T47D (cell line): ENCODE measurements around the gene SCGB2A2.

Experiments used
- DNase-seq, 2 experiments: peaks; one replicate each; pipeline versions ENCODE4 v3.0.0 to v3.0.0-alpha.2; 2011 to 2012; ENCODE audit warnings: low read depth in 1 of 2, low spot score in 1 of 2
- JUND ChIP-seq: IDR thresholded peaks from 2 replicates; pipeline ENCODE4 v1.6.1; 2012; ENCODE audit warnings: low read depth
- in situ Hi-C: cut with HindIII; loops from 2 replicates; pipeline ENCODE4 v1.10.0; 2016; ENCODE audit warnings: low sequenced_read_pairs, low pct_unique_long_range_greater_than_20kb

Gene SCGB2A2

GRCh38 chr11:62269654-62270278, at the start of gene SCGB2A2:
TSS of gene SCGB2A2 (plus strand) at chr11:62270158. CDS start at chr11:62270217, 59 bp downstream.
- in situ Hi-C loops, result no loop called here
- DNase-seq, result peak; percentile 28 to 58
- TF ChIP-seq JUND, result no peak

GRCh38 chr11:62221498-62221897, 48.5 kb upstream of the SCGB2A2 start:
- DNase-seq, result no peak
- in situ Hi-C loops, result no loop called here
- no peak for TF ChIP-seq JUND

- DNase-seq, result no peak
- in situ Hi-C loops, result no loop called here
- TF ChIP-seq JUND, result no peak
These were observed 46.9 kb upstream of the SCGB2A2 start for GRCh38 chr11:62223095-62223494.

- in situ Hi-C loops, result no loop called here
- DNase-seq, result peak in 1 of 2 experiments; percentile 64
- TF ChIP-seq JUND, result no peak
These were observed 36.2 kb upstream of the SCGB2A2 start for GRCh38 chr11:62233730-62234129.

GRCh38 chr11:62236187-62236586, 33.8 kb upstream of the SCGB2A2 start:
- in situ Hi-C loops, result no loop called here
- TF ChIP-seq JUND, result peak; percentile 64; the same call in 1 of the 2 replicates
- DNase-seq, result peak; percentile 22 to 73

- in situ Hi-C loops, result no loop called here
- TF ChIP-seq JUND, result no peak
- DNase-seq, result no peak
These were observed 32.5 kb upstream of the SCGB2A2 start for GRCh38 chr11:62237499-62237898.

- peak; percentile 82 for TF ChIP-seq JUND
- in situ Hi-C loops, result no loop called here
These were observed 31.8 kb upstream of the SCGB2A2 start for GRCh38 chr11:62238151-62238550.

GRCh38 chr11:62241095-62241494, 28.9 kb upstream of the SCGB2A2 start:
- in situ Hi-C loops, result no loop called here
- TF ChIP-seq JUND, result no peak
- DNase-seq, result no peak

More at GRCh38 chr11:62238151-62238550, 31.8 kb upstream of the SCGB2A2 start:
- peak; percentile 21 to 70 for DNase-seq

GRCh38 chr11:62242021-62242420, 27.9 kb upstream of the SCGB2A2 start, which contains the start of gene SCGB1D2:
TSS of gene SCGB1D2 (plus strand) at chr11:62242239. CDS start at chr11:62242308, 69 bp downstream.
- no peak for TF ChIP-seq JUND
- in situ Hi-C loops, result no loop called here
- DNase-seq, result peak; percentile 60 to 95

- no peak for TF ChIP-seq JUND
- in situ Hi-C loops, result no loop called here
- peak; percentile 44 to 87 for DNase-seq
These were observed 24.6 kb upstream of the SCGB2A2 start for GRCh38 chr11:62245271-62245753.

GRCh38 chr11:62251698-62252097, 18.3 kb upstream of the SCGB2A2 start:
- in situ Hi-C loops, result no loop called here
- DNase-seq, result no peak
- no peak for TF ChIP-seq JUND

- no peak for DNase-seq
- in situ Hi-C loops, result no loop called here
- no peak for TF ChIP-seq JUND
These were observed 15.9 kb upstream of the SCGB2A2 start for GRCh38 chr11:62253999-62254542.

GRCh38 chr11:62256281-62256680, 13.7 kb upstream of the SCGB2A2 start:
- in situ Hi-C loops, result no loop called here
- no peak for TF ChIP-seq JUND
- DNase-seq, result no peak
